Keratinocyte (primary cell): Measurements from ENCODE around the gene NT5C1A. TPM values are rescaled to one million over a fixed set of nuclear protein-coding genes. Genes with fewer than 3 reads are reported as not detected.

ENCODE experiments used
- DNase-seq: peaks from one replicate; pipeline ENCODE4 v3.0.0-alpha.2; 2011; ENCODE audit warnings: low read depth, missing footprints, low spot score
- FAIRE-seq: peaks from 2 replicates; lab custom pipeline; 2011; peaks lifted over from hg19 to GRCh38; lab: Jason Lieb, UNC
- H2AFZ ChIP-seq: 2 replicates; pipeline ENCODE4 v1.6.0; 2012; ENCODE audit warnings: low read length, control low read depth, inconsistent platforms; ENCODE audit not compliant: control insufficient read depth
- H3K27ac ChIP-seq: 2 replicates; pipeline ENCODE4 v1.5.1; 2011; ENCODE audit warnings: low read length; ENCODE audit not compliant: control insufficient read depth, insufficient read depth
- H3K27me3 ChIP-seq: 3 replicates; pipeline ENCODE4 v1.6.0; 2011; ENCODE audit warnings: low read length; ENCODE audit not compliant: control insufficient read depth, insufficient read depth; ENCODE audit errors: extremely low read depth
- H3K36me3 ChIP-seq, 2 experiments: 2 replicates in 1 of 2; 3 replicates in 1 of 2; pipeline ENCODE4 v1.5.1; 2011; ENCODE audit warnings: low read length in 2 of 2, mild to moderate bottlenecking in 1 of 2; ENCODE audit not compliant: control insufficient read depth in 2 of 2, insufficient read depth in 2 of 2; ENCODE audit errors: extremely low read depth in 1 of 2
- H3K4me1 ChIP-seq: 3 replicates; pipeline ENCODE4 v1.5.1; 2011; ENCODE audit warnings: low read length; ENCODE audit not compliant: control insufficient read depth, insufficient read depth; ENCODE audit errors: extremely low read depth
- H3K4me2 ChIP-seq: 3 replicates; pipeline ENCODE4 v1.6.0; 2011; ENCODE audit warnings: low read depth, low read length; ENCODE audit not compliant: control insufficient read depth, insufficient read depth; ENCODE audit errors: extremely low read depth
- H3K4me3 ChIP-seq, 3 experiments: fragments of 200-600 bp in 1 of 3; sonication (generic) in 1 of 3; 2 replicates in 2 of 3; 3 replicates in 1 of 3; pipeline ENCODE4 v1.5.1; 2011 to 2016; ENCODE audit warnings: low read length in 3 of 3, mild to moderate bottlenecking in 3 of 3, control low read depth in 2 of 3, inconsistent platforms in 1 of 3, low read depth in 1 of 3, mixed read lengths in 1 of 3, mixed run types in 1 of 3, moderate library complexity in 1 of 3; ENCODE audit not compliant: control insufficient read depth in 2 of 3, insufficient read depth in 2 of 3; ENCODE audit errors: extremely low read depth in 1 of 3
- H3K79me2 ChIP-seq: 2 replicates; pipeline ENCODE4 v1.6.0; 2012; ENCODE audit warnings: low read length; ENCODE audit not compliant: control insufficient read depth, insufficient read depth
- H3K9ac ChIP-seq: 3 replicates; pipeline ENCODE4 v1.6.0; 2011; ENCODE audit warnings: low read length; ENCODE audit not compliant: control insufficient read depth, insufficient read depth; ENCODE audit errors: extremely low read depth
- H3K9me1 ChIP-seq: 3 replicates; pipeline ENCODE4 v1.6.0; 2011; ENCODE audit warnings: low read length; ENCODE audit not compliant: control insufficient read depth, insufficient read depth; ENCODE audit errors: extremely low read depth
- H3K9me3 ChIP-seq: 2 replicates; pipeline ENCODE4 v1.5.1; 2012; ENCODE audit warnings: low read depth, low read length; ENCODE audit not compliant: control insufficient read depth
- H4K20me1 ChIP-seq: 3 replicates; pipeline ENCODE4 v1.6.0; 2011; ENCODE audit warnings: low read length; ENCODE audit not compliant: control insufficient read depth, insufficient read depth; ENCODE audit errors: extremely low read depth
- EZH2 ChIP-seq: IDR thresholded peaks from one replicate; pipeline ENCODE4 v1.6.1; 2012; ENCODE audit warnings: inconsistent platforms, mild to moderate bottlenecking, low read length, moderate library complexity
- dilution Hi-C: fragments of 300-500 bp; cut with MboI; formaldehyde crosslinking; loops from one replicate; pipeline ENCODE4 v1.7.0; 2020; ENCODE audit warnings: low sequenced_read_pairs; ENCODE audit not compliant: extremely low pct_ligation_motif_present
- polyA plus RNA-seq, 5 experiments: library from polyadenylated mRNA; depleted of rRNA in 3 of 5; stranded (reverse) in 3 of 5; stranded (forward) in 1 of 5; unstranded in 1 of 5; fragments of >200 nt; gene quantifications; 1 replicate in 1 of 5; 2 replicates in 3 of 5; 3 replicates in 1 of 5; pipeline versions ENCODE4 v1.2.1 to v1.2.3, GENCODE V29; 2011 to 2012; ENCODE audit warnings: missing spikeins in 2 of 5, low read depth in 1 of 5, low replicate concordance in 1 of 5
- TF ChIP-seq, protein P1 (sequence below), 3 experiments: IDR thresholded peaks in 1 of 3; conservative IDR thresholded peaks in 1 of 3; optimal IDR thresholded peaks in 1 of 3; 2 replicates in 2 of 3; 3 replicates in 1 of 3; pipeline versions ENCODE3 to v1.5.1; 2011; ENCODE audit warnings: low read length in 3 of 3, mild to moderate bottlenecking in 3 of 3, moderate library complexity in 2 of 3, control low read depth in 1 of 3, inconsistent platforms in 1 of 3; ENCODE audit not compliant: insufficient read depth in 2 of 3; ENCODE audit errors: extremely low read depth in 1 of 3

Gene NT5C1A
- polyA plus RNA-seq, 1 donor (not counting 4 experiments of a cell fraction or from before 2014, with no cell fraction given): not detected

DNA sequence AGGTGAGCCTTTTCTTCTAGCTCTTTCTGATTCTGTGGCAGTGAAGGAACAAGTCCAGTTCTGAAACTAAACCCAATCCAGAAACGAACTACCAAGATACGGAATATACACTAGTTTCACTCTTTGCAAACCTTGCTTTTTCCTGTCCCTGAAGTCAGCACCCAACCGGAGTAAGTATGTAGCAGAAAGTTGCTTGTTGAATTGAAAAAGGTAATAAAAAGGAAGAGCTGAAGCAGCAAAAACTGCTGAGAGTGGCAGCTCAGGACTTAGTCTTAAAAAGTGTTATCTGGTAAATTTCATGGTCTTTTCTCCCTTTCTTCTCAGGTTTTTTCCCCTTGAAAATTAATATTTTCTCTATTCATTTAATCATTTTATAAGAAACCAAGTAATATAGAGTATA, 9.4 kb upstream of the NT5C1A start:
- no peak overlapping the region for H3K4me2 ChIP-seq

DNA sequence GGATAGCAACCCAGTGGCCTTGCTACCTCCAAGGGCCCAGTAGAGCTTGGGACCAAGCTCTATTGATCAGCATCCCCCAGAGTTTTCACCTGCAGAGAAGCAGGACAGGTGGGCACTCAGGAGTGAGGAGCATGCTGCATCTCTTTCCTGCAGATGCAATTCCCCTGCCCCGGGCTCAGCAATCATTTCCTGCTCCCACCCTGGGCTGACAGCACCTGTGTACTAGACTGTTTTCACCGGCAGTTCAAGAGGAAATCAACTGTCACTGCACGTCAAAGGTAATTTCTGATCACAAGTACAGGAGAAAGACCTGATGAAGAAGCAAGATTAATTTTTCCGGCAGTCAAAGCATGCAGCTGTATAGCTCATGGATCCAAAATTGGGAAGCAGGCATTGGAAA, 8.8 kb upstream of the NT5C1A start:
- Histone ChIP-seq H4K20me1 (peaks cover 2% of the 10 kb centered on the region), H3K9me3 (no peaks in the 10 kb centered on the region), H3K4me1 (no peaks in the 10 kb centered on the region), H2AFZ (no peak overlapping the region), H3K4me2 (no peak overlapping the region), H3K27me3 (peaks cover 43% of the 10 kb centered on the region), H3K36me3 (no peaks in the 10 kb centered on the region), H3K9ac (no peak overlapping the region), H3K79me2 (no peaks in the 10 kb centered on the region), H3K4me3 (no peak overlapping the region), H3K9me1 (no peaks in the 10 kb centered on the region), H3K27ac (no peak overlapping the region)
- DNase-seq (no peak), FAIRE-seq (no peak)
- dilution Hi-C loops: no loop called here
- TF ChIP-seq EZH2: no peak

More for the DNA sequence above, 9.4 kb upstream of the NT5C1A start:
- DNase-seq (no peak), FAIRE-seq (no peak)
- dilution Hi-C loops: no loop called here
- Histone ChIP-seq H3K4me3 (no peak overlapping the region), H4K20me1 (peaks cover 2% of the 10 kb centered on the region), H3K4me1 (no peaks in the 10 kb centered on the region), H2AFZ (no peak overlapping the region), H3K27ac (no peak overlapping the region), H3K9me3 (no peaks in the 10 kb centered on the region), H3K9ac (no peak overlapping the region), H3K27me3 (peaks cover 44% of the 10 kb centered on the region), H3K9me1 (no peaks in the 10 kb centered on the region), H3K79me2 (no peaks in the 10 kb centered on the region), H3K36me3 (no peaks in the 10 kb centered on the region)
- TF ChIP-seq, protein P1, sequence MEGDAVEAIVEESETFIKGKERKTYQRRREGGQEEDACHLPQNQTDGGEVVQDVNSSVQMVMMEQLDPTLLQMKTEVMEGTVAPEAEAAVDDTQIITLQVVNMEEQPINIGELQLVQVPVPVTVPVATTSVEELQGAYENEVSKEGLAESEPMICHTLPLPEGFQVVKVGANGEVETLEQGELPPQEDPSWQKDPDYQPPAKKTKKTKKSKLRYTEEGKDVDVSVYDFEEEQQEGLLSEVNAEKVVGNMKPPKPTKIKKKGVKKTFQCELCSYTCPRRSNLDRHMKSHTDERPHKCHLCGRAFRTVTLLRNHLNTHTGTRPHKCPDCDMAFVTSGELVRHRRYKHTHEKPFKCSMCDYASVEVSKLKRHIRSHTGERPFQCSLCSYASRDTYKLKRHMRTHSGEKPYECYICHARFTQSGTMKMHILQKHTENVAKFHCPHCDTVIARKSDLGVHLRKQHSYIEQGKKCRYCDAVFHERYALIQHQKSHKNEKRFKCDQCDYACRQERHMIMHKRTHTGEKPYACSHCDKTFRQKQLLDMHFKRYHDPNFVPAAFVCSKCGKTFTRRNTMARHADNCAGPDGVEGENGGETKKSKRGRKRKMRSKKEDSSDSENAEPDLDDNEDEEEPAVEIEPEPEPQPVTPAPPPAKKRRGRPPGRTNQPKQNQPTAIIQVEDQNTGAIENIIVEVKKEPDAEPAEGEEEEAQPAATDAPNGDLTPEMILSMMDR (optimal IDR thresholded peaks at IDR 0.05 in 1 of 3, IDR thresholded peaks at IDR 0.05 in 1 of 3, conservative IDR thresholded peaks at IDR 0.05 in 1 of 3; ENCODE audit: extremely low read depth in 1 of 3, insufficient read depth in 2 of 3, low read length in 3 of 3): no peak
- no peak for TF ChIP-seq EZH2

DNA sequence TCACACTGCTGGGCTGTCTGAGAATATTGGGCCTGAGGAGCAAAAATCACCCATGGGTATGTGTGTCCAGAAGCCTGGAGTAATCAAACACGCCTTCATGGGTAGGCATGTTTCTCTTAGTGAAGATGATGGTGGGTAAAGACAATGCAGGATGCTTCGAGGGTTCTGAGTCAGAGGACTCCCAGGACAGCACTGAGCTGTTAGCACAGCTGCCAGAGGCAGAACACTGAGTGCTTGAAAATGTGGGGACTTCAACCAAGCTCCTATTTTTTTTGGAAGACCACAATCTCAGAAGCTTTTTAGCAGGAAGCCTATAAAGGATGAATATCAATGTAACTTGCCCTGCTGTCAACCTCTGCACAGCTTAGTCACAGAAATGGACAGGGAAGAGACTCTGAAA, 7.9 kb upstream of the NT5C1A start:
- no peak overlapping the region for H3K27ac ChIP-seq
- DNase-seq (no peak), FAIRE-seq (no peak)
- H3K9me3 ChIP-seq: no peaks in the 10 kb centered on the region
- H3K4me3 ChIP-seq: no peak overlapping the region
- peaks cover 2% of the 10 kb centered on the region for H4K20me1 ChIP-seq
- H3K36me3 ChIP-seq: no peaks in the 10 kb centered on the region
- no peaks in the 10 kb centered on the region for H3K4me1 ChIP-seq
- H2AFZ ChIP-seq: no peak overlapping the region
- H3K79me2 ChIP-seq: no peaks in the 10 kb centered on the region
- peaks cover 41% of the 10 kb centered on the region for H3K27me3 ChIP-seq
- no peak overlapping the region for H3K9ac ChIP-seq
- TF ChIP-seq, protein P1 (optimal IDR thresholded peaks at IDR 0.05 in 1 of 3, IDR thresholded peaks at IDR 0.05 in 1 of 3, conservative IDR thresholded peaks at IDR 0.05 in 1 of 3; ENCODE audit: extremely low read depth in 1 of 3, insufficient read depth in 2 of 3, low read length in 3 of 3): no peak
- TF ChIP-seq EZH2: no peak
- H3K4me2 ChIP-seq: no peak overlapping the region
- dilution Hi-C loops: no loop called here
- no peaks in the 10 kb centered on the region for H3K9me1 ChIP-seq
